Measurements from ENCODE around the gene P2RY12. TPM values are rescaled to one million over a fixed set of nuclear protein-coding genes. Genes with fewer than 3 reads are reported as not detected.

P2RY12 gene
- total and polyA plus RNA-seq, 2 of the 8 experiments (the other 6 are each of a cell fraction or from before 2014, with no cell fraction given), result not detected

DNA sequence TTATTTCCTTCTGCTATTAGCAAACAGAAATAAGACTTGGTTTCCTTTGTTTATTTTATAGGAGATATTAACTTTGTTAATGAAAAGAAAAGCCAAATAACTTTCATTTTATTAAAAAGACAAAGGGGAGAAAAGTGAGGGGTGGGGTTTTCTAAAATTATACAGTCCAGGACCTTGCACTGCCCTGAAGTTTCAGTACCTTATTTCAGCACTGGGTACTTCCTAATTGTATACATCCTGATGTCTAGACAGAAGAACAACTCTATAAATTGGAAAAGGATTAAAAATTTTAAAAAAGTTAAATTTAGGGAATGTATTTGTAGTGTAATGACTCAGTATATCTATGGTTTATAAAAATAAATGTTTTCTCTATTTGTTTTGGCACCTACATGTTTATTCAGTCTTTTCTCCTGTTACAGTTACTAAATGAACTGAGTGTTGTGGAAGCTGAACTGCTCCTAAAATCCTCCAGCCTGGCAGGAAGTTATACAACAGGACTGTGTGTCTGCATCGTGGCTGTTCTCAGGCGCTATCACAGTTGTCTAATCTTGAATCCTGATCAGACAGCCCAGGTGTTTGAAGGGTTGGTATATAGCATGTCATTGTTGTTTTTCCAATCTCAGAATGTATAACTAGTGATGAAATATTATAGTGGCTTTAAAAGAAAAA lies 27.6 kb downstream of the P2RY12 start:
- Histone ChIP-seq H3K36me3 (ENCODE audit: control insufficient read depth in 2 of 4, insufficient read depth in 4 of 4, low read length in 3 of 4) (peaks cover 0 to 14% (median 4%) of the 10 kb centered on the region in 4 experiments; a peak in 4 of 8 replicates), H3K23me2 (ENCODE audit: low read depth, low read length) (no peaks in the 10 kb centered on the region), H2BK15ac (ENCODE audit: low read length) (no peak overlapping the region), H2BK5ac (ENCODE audit: low read depth, low read length) (no peak overlapping the region), H4K8ac (ENCODE audit: extremely low read depth, insufficient read depth, low read length) (no peak overlapping the region), H3K79me1 (ENCODE audit: low read depth, low read length) (no peaks in the 10 kb centered on the region), H2BK20ac (ENCODE audit: low read length) (no peak overlapping the region), H3K23ac (ENCODE audit: insufficient read length) (no peak overlapping the region), H2BK120ac (replicated peaks; ENCODE audit: low read depth, low read length) (no peak overlapping the region), H3K4ac (replicated peaks; ENCODE audit: insufficient read length, low read depth, low read length) (no peak overlapping the region), H3K79me2 (ENCODE audit: control insufficient read depth in 1 of 2, insufficient read depth in 2 of 2, low read length in 2 of 2) (no peaks in the 10 kb centered on the region), H4K20me1 (replicated peaks in 1 of 2; ENCODE audit: control insufficient read depth in 1 of 2, insufficient read depth in 2 of 2, low read length in 2 of 2) (no peaks in the 10 kb centered on the region), H3K4me2 (ENCODE audit: insufficient read depth in 1 of 2, low read depth in 2 of 2, low read length in 2 of 2) (no peak overlapping the region), H3K27ac (ENCODE audit: low read depth, low read length) (no peak overlapping the region), H3K9me3 (ENCODE audit: insufficient read depth in 2 of 2, low read depth in 1 of 2, low read length in 1 of 2) (no peaks in the 10 kb centered on the region), H3K27me3 (replicated peaks in 1 of 4; ENCODE audit: control insufficient read depth in 3 of 4, extremely low read depth in 1 of 4, insufficient read depth in 3 of 4, low read length in 3 of 4) (no peaks in the 10 kb centered on the region), H4K91ac (replicated peaks; ENCODE audit: insufficient read length, low read length) (no peak overlapping the region), H3K4me1 (replicated peaks in 1 of 4; ENCODE audit: control insufficient read depth in 3 of 4, insufficient read depth in 4 of 4, low read length in 3 of 4) (peaks cover 0 to 3% (median 0%) of the 10 kb centered on the region in 4 experiments; a peak in 1 of 7 replicates), H3K14ac (ENCODE audit: insufficient read length) (no peak overlapping the region), H3K4me3 (ENCODE audit: extremely low read depth in 1 of 4, insufficient read depth in 2 of 4, low read depth in 3 of 4, low read length in 4 of 4) (no peak overlapping the region), H3K56ac (replicated peaks; ENCODE audit: insufficient read length, low read depth, low read length) (no peak overlapping the region), H2BK12ac (ENCODE audit: low read depth, low read length) (no peak overlapping the region), H2AK5ac (ENCODE audit: low read depth, low read length) (no peak overlapping the region), H3K9ac (replicated peaks in 1 of 4; ENCODE audit: extremely low read depth in 1 of 4, low read depth in 3 of 4, low read length in 3 of 4) (no peak overlapping the region), H2AFZ (ENCODE audit: low read length) (no peak overlapping the region), H3K18ac (ENCODE audit: extremely low read depth, low read length) (no peak overlapping the region), H4K5ac (ENCODE audit: insufficient read length, low read depth, low read length) (no peak overlapping the region)
- POLR2A ChIA-PET (ENCODE audit: partially characterized antibody), result no interaction called here
- 92% methylated on average over 2 of the region's 2 CpGs; no CpG with 5 or more reads in 1 of the 2 experiments for WGBS, 2 experiments (ENCODE audit: extremely low coverage in 1 of 2, insufficient coverage in 1 of 2, insufficient read length in 1 of 2, insufficient replicate concordance in 2 of 2, low coverage in 1 of 2, low lambda C conversion rate in 2 of 2, missing lambda C conversion rate in 1 of 2)
- no peak for FAIRE-seq
- CTCF ChIA-PET (ENCODE audit: partially characterized antibody), result interaction anchor here (1.2 kb wide), 1 partner anchor 21 kb away, joined by 3 read pairs; no protein-coding TSS in a partner anchor
- no peak for DNase-seq (ENCODE audit: low read depth in 1 of 2, low spot score in 2 of 2)
- TF ChIP-seq TAF1 (IDR thresholded peaks at IDR 0.05; ENCODE audit: low read depth, low read length) (no peak), EP300 (IDR thresholded peaks at IDR 0.05; ENCODE audit: borderline replicate concordance in 1 of 2, low read depth in 2 of 2, low read length in 2 of 2) (no peak), PHF8 (conservative IDR thresholded peaks at IDR 0.05; ENCODE audit: low read depth, low read length) (no peak), KDM4A (IDR thresholded peaks at IDR 0.05; ENCODE audit: low read depth, low read length, severe bottlenecking) (no peak), SP4 (IDR thresholded peaks at IDR 0.05; ENCODE audit: low read length) (no peak), NANOG (IDR thresholded peaks at IDR 0.05; ENCODE audit: insufficient read depth, low read depth, low read length, poor library complexity, severe bottlenecking) (no peak), EZH2 (IDR thresholded peaks at IDR 0.05; ENCODE audit: low read depth, low read length, severe bottlenecking) (no peak), GABPA (IDR thresholded peaks at IDR 0.05; ENCODE audit: borderline replicate concordance, insufficient read depth, low read length) (no peak), TBP (IDR thresholded peaks at IDR 0.05; ENCODE audit: low read depth, low read length) (no peak), HDAC6 (IDR thresholded peaks at IDR 0.05; ENCODE audit: low read depth, low read length) (no peak), FOSL1 (IDR thresholded peaks at IDR 0.05; ENCODE audit: insufficient read depth, low read depth, low read length) (no peak)
- TF ChIP-seq, protein P1, sequence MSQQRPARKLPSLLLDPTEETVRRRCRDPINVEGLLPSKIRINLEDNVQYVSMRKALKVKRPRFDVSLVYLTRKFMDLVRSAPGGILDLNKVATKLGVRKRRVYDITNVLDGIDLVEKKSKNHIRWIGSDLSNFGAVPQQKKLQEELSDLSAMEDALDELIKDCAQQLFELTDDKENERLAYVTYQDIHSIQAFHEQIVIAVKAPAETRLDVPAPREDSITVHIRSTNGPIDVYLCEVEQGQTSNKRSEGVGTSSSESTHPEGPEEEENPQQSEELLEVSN (IDR thresholded peaks at IDR 0.05), result no peak

Measured in H1 (cell line).